Epithelial cell of alveolus of lung (primary cell): ENCODE measurements around the gene GGTA1. TPM values are rescaled to one million over a fixed set of nuclear protein-coding genes. Genes with fewer than 3 reads are reported as not detected.

Experiments used
- total RNA-seq: library from RNA; depleted of rRNA; stranded (reverse); fragments of >200 nt; gene quantifications from 2 replicates; pipeline ENCODE4 v1.2.1, GENCODE V29; 2015

The GGTA1 gene
- total RNA-seq = not detected in 2 replicates

GRCh38 chr9:121499427-121500164 is at the start of gene GGTA1:
Gene GGTA1, minus strand, starts transcription at chr9:121499844. Its CDS starts 31,922 bp downstream, at chr9:121467922.

Other genes starting within 250 kb of the GGTA1 start
- gene GSN, start 231.7 kb downstream of the GGTA1 start, total RNA-seq = 261 and 380 TPM in 2 replicates
- 95.7 and 145 TPM in 2 replicates for gene STOM, start 129.6 kb downstream of the GGTA1 start, total RNA-seq
- gene DAB2IP, start 151.8 kb upstream of the GGTA1 start, total RNA-seq = 9.3 and 17.2 TPM in 2 replicates